HG03095 (cell line): Measurements from ENCODE around the gene MYLK3.
"Not testable (repeated sequence)": the region's sequence is repeated elsewhere in the genome, so short reads cannot be mapped to it uniquely, and the experiment has no call there.

Experiments
- ATAC-seq: cut with Tn5 transposase; IDR thresholded peaks from one replicate; pipeline ENCODE4 v1.9.1; 2021; ENCODE audit warnings: moderate library complexity; ENCODE audit not compliant: unreplicated experiment

Gene MYLK3

GRCh38 chr16:46747777-46748651 is at the start of gene MYLK3:
Gene MYLK3, minus strand, starts transcription at chr16:46748344. Its CDS starts 151 bp downstream, at chr16:46748193.
- ATAC-seq = no peak

- no peak for ATAC-seq
Observed at GRCh38 chr16:46797501-46797900, 49.4 kb upstream of the MYLK3 start.

- ATAC-seq = no peak
Observed at GRCh38 chr16:46796764-46797269, 48.7 kb upstream of the MYLK3 start.

- no peak for ATAC-seq
Observed at GRCh38 chr16:46793841-46794240, 45.7 kb upstream of the MYLK3 start.

- ATAC-seq = no peak
Observed at GRCh38 chr16:46790599-46791270, 42.6 kb upstream of the MYLK3 start.

GRCh38 chr16:46789499-46790414 is 41.6 kb upstream of the MYLK3 start:
- ATAC-seq = peak; percentile 75

- peak; percentile 5 for ATAC-seq
Observed at GRCh38 chr16:46788891-46789474, 40.8 kb upstream of the MYLK3 start.

- no peak for ATAC-seq
Observed at GRCh38 chr16:46787909-46788308, 39.8 kb upstream of the MYLK3 start.

- no peak for ATAC-seq
Observed at GRCh38 chr16:46785076-46785845, 37.1 kb upstream of the MYLK3 start.

- not testable (repeated sequence) for ATAC-seq
Observed at GRCh38 chr16:46784569-46784968, 36.4 kb upstream of the MYLK3 start.

GRCh38 chr16:46783800-46784199 is 35.7 kb upstream of the MYLK3 start:
- ATAC-seq = no peak

- ATAC-seq = no peak
Observed at GRCh38 chr16:46782320-46782719, 34.2 kb upstream of the MYLK3 start.

GRCh38 chr16:46777804-46778203 is 29.7 kb upstream of the MYLK3 start:
- ATAC-seq = no peak

GRCh38 chr16:46775214-46775613 is 27.1 kb upstream of the MYLK3 start:
- ATAC-seq = peak; percentile 21

- ATAC-seq = peak; percentile 74
Observed at GRCh38 chr16:46774743-46775177, 26.6 kb upstream of the MYLK3 start.

- ATAC-seq = no peak
Observed at GRCh38 chr16:46772463-46772862, 24.3 kb upstream of the MYLK3 start.

GRCh38 chr16:46768809-46769208 is 20.7 kb upstream of the MYLK3 start:
- no peak for ATAC-seq

GRCh38 chr16:46765050-46765449 is 16.9 kb upstream of the MYLK3 start:
- no peak for ATAC-seq

- ATAC-seq = no peak
Observed at GRCh38 chr16:46763147-46763546, 15.0 kb upstream of the MYLK3 start.

- no peak for ATAC-seq
Observed at GRCh38 chr16:46762583-46762982, 14.4 kb upstream of the MYLK3 start.
